Upper lobe of right lung (tissue), 1 donor: Measurements from ENCODE around the gene ENTREP1. TPM values are rescaled to one million over a fixed set of nuclear protein-coding genes. Genes with fewer than 3 reads are reported as not detected.

Source experiments
- ATAC-seq: fragments of 200-7000 bp; cut with Tn5 transposase; one replicate; pipeline ENCODE4 v1.9.1; 2020; ENCODE audit warnings: mild to moderate bottlenecking, moderate library complexity
- DNase-seq: peaks from one replicate; pipeline ENCODE4 v3.0.0-alpha.2; 2020
- H3K27ac ChIP-seq: fragments of 200-600 bp; one replicate; pipeline ENCODE4 v1.8.0; 2022
- H3K27me3 ChIP-seq: fragments of 200-600 bp; one replicate; pipeline ENCODE4 v1.8.0; 2022; ENCODE audit warnings: mild to moderate bottlenecking
- H3K36me3 ChIP-seq: fragments of 200-600 bp; one replicate; pipeline ENCODE4 v1.8.0; 2022
- H3K4me1 ChIP-seq: fragments of 200-600 bp; one replicate; pipeline ENCODE4 v1.8.0; 2022
- H3K4me3 ChIP-seq: fragments of 200-600 bp; one replicate; pipeline ENCODE4 v1.8.0; 2022; ENCODE audit warnings: mild to moderate bottlenecking
- H3K9me3 ChIP-seq: fragments of 200-600 bp; one replicate; pipeline ENCODE4 v1.8.0; 2022
- CTCF ChIP-seq: fragments of 200-600 bp; IDR thresholded peaks from one replicate; pipeline ENCODE4 v1.8.0; 2022; ENCODE audit warnings: antibody characterized with exemption
- intact Hi-C: fragments of 100-400 bp; cut with DNase I; formaldehyde crosslinking; loops from one replicate; pipeline ENCODE4 v1.11.0; 2022
- long read RNA-seq: library from polyadenylated mRNA; unstranded; transcript quantifications from one replicate; pipeline ENCODE4 v2.0.0, GENCODE V29; 2021
- total RNA-seq: library from RNA; stranded (reverse); fragmentation: NEBNext Ultra II Directional; extraction: Animal tissue kit (Norgen Biotek cat#: 25700); gene quantifications from one replicate; pipeline ENCODE4 v1.2.1, GENCODE V29; 2021
- donor health status: DM: no; HTN: yes; CAD: no; lungs with severe emphysema.

The ENTREP1 gene
- 34.9 TPM for total RNA-seq
- long read RNA-seq, transcript FAM189A2-202 (11 exons, 2,648 nt) = major isoform, 56 of 91 reads
- long read RNA-seq, partial matches to known transcripts = 11 of 91 reads
- long read RNA-seq, other reads (novel, unspliced or antisense) = 24 of 91 reads

GRCh38 chr9:69324549-69325401 is at the start of gene ENTREP1:
TSS of gene ENTREP1 (plus strand) at chr9:69325215. CDS start at chr9:69325310, 95 bp downstream.
- no peaks in the 10 kb centered on the region for H3K36me3 ChIP-seq
- peak; percentile 97 for ATAC-seq
- peak; percentile 92 for DNase-seq
- no peaks in the 10 kb centered on the region for H3K4me1 ChIP-seq
- TF ChIP-seq CTCF = no peak
- H3K27ac ChIP-seq = peak within 1 kb of the TSS; percentile 77
- no peaks in the 10 kb centered on the region for H3K9me3 ChIP-seq
- intact Hi-C loops = no loop called here
- H3K4me3 ChIP-seq = peak within 1 kb of the TSS; percentile 62
- H3K27me3 ChIP-seq = peaks cover 6% of the 10 kb centered on the region

DNA sequence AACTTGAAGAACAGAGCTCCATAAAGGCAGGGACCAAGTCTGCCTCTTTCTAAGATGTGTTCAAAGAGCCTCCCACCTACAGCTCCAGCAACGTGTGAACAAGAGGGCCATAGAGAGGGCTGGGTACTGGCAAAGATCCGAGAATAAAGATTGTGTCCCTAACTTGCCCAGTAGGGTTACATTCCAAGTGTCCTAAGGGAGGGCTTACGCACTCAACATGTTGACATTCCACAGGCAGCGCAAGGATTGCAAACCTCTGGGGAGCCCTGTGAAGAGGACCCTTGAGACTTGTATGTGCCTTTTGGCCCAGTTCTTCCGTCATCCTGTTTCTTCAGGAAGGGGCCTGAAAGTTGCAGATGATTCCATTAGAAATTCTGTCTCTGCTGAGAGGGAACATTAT is 48.2 kb upstream of the ENTREP1 start:
- intact Hi-C loops = no loop called here
- Histone ChIP-seq H3K36me3 (no peaks in the 10 kb centered on the region), H3K9me3 (no peaks in the 10 kb centered on the region), H3K27ac (no peak overlapping the region), H3K4me1 (no peaks in the 10 kb centered on the region), H3K27me3 (no peaks in the 10 kb centered on the region), H3K4me3 (no peak overlapping the region)
- DNase-seq (peak; percentile 66), ATAC-seq (peak; percentile 98)
- TF ChIP-seq CTCF = no peak

- intact Hi-C loops = no loop called here
- no peaks in the 10 kb centered on the region for H3K27me3 ChIP-seq
- H3K4me1 ChIP-seq = no peaks in the 10 kb centered on the region
- no peak overlapping the region for H3K27ac ChIP-seq
- no peak overlapping the region for H3K4me3 ChIP-seq
- no peaks in the 10 kb centered on the region for H3K36me3 ChIP-seq
- TF ChIP-seq CTCF = no peak
- H3K9me3 ChIP-seq = no peaks in the 10 kb centered on the region
- ATAC-seq (no peak), DNase-seq (no peak)
Observed at GRCh38 chr9:69279084-69279731, 45.8 kb upstream of the ENTREP1 start.

DNA sequence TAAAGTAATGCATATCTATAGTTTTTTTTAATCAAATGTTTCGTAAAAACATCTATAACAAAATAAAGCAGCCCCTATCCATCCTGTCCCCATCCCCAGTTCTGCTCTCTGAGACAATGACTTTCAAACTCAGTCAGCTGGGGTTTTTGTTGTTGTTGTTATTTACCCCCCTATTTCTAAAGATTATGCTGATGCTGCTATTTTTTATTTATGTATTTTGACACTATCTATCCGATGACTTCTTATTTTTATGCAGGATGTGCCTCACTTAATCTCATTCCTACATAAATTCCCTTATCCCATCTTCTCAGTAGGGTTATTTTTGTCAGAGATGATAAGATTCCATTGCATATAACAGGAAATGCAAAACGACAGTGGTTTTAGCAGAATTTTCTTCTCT is 45.3 kb upstream of the ENTREP1 start:
- TF ChIP-seq CTCF = no peak
- ATAC-seq (no peak), DNase-seq (no peak)
- H3K9me3 ChIP-seq = no peaks in the 10 kb centered on the region
- no peaks in the 10 kb centered on the region for H3K4me1 ChIP-seq
- intact Hi-C loops = no loop called here
- no peaks in the 10 kb centered on the region for H3K36me3 ChIP-seq
- H3K27ac ChIP-seq = no peak overlapping the region
- no peak overlapping the region for H3K4me3 ChIP-seq
- H3K27me3 ChIP-seq = no peaks in the 10 kb centered on the region

DNA sequence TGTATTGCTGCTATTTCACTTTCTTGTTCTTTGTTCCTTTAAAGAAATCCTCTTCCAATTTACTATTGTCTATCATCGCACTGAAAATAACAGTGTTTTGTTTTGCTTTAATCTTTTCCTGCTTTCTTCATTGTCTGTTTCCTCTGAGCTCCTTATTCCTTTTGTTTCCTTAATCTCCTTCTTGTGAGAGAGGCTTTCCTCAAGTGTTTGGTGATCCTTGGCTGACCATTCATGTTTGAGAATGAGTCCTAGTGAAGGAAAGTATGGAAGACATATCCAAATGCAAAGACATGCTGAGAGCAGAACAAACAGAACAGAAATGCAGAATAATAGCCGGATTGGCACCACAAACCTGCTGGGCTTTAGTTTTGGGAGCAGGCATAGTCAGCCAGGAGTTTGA is 42.0 kb upstream of the ENTREP1 start:
- ATAC-seq = no peak
- TF ChIP-seq CTCF = no peak
- intact Hi-C loops = no loop called here

More for the DNA sequence above, 42.0 kb upstream of the ENTREP1 start:
- no peaks in the 10 kb centered on the region for H3K36me3 ChIP-seq
- no peak for DNase-seq
- no peaks in the 10 kb centered on the region for H3K4me1 ChIP-seq
- H3K4me3 ChIP-seq = no peak overlapping the region
- H3K27ac ChIP-seq = no peak overlapping the region
- H3K27me3 ChIP-seq = no peaks in the 10 kb centered on the region
- no peaks in the 10 kb centered on the region for H3K9me3 ChIP-seq
